GM21529 (cell line): ENCODE measurements around the gene ATP9A.

ENCODE experiments used
- ATAC-seq: cut with Tn5 transposase; IDR thresholded peaks from one replicate; pipeline ENCODE4 v1.9.1; 2021; ENCODE audit not compliant: unreplicated experiment

Gene ATP9A

GRCh38 chr20:51562332-51563173, 205.6 kb downstream of the ATP9A start:
- no peak for ATAC-seq

- ATAC-seq: no peak
Measured at GRCh38 chr20:51562027-51562331, 206.2 kb downstream of the ATP9A start.

GRCh38 chr20:51560550-51561307, 207.5 kb downstream of the ATP9A start:
- ATAC-seq: no peak

GRCh38 chr20:51560042-51560441, 208.1 kb downstream of the ATP9A start:
- ATAC-seq: no peak

- ATAC-seq: no peak
Measured at GRCh38 chr20:51554538-51555165, 213.5 kb downstream of the ATP9A start.

GRCh38 chr20:51553897-51554486, 214.2 kb downstream of the ATP9A start:
- no peak for ATAC-seq

GRCh38 chr20:51551186-51551585, 217.0 kb downstream of the ATP9A start:
- no peak for ATAC-seq

GRCh38 chr20:51549474-51549873, 218.7 kb downstream of the ATP9A start:
- no peak for ATAC-seq

GRCh38 chr20:51547951-51548350, 220.2 kb downstream of the ATP9A start:
- ATAC-seq: no peak
